MM.1S (cell line): ENCODE data around the gene PSKH1.

ENCODE experiments used
- DNase-seq: peaks from one replicate; pipeline ENCODE4 v3.0.0-alpha.2; 2015
- H2AFZ ChIP-seq: fragments of 300-600 bp; sonication (generic); 2 replicates; pipeline ENCODE4 v1.6.0; 2016; ENCODE audit warnings: antibody characterized with exemption, low read length
- H3F3A ChIP-seq: fragments of 300-600 bp; sonication (generic); 2 replicates; pipeline ENCODE4 v1.6.1; 2016; ENCODE audit warnings: mild to moderate bottlenecking, antibody characterized with exemption, low read length, moderate library complexity, mixed read lengths; ENCODE audit not compliant: insufficient read depth
- H3K27ac ChIP-seq: fragments of 300-600 bp; sonication (generic); 2 replicates; pipeline ENCODE4 v1.5.1; 2016; ENCODE audit warnings: mild to moderate bottlenecking, low read length
- H3K27me3 ChIP-seq: fragments of 300-600 bp; sonication (generic); replicated peaks from 2 replicates; pipeline ENCODE4 v1.6.0; 2016; ENCODE audit warnings: low read length; ENCODE audit not compliant: insufficient read depth
- H3K36me3 ChIP-seq: fragments of 300-600 bp; sonication (generic); replicated peaks from 2 replicates; pipeline ENCODE4 v1.6.1; 2016; ENCODE audit warnings: mild to moderate bottlenecking, low read length, mixed read lengths; ENCODE audit not compliant: insufficient read depth
- H3K4me1 ChIP-seq: fragments of 300-600 bp; sonication (generic); 2 replicates; pipeline ENCODE4 v1.6.1; 2016; ENCODE audit warnings: low read length, mixed read lengths
- H3K4me2 ChIP-seq: fragments of 300-600 bp; sonication (generic); 2 replicates; pipeline ENCODE4 v1.6.0; 2016; ENCODE audit warnings: low read depth, low read length
- H3K4me3 ChIP-seq: fragments of 300-600 bp; sonication (generic); 2 replicates; pipeline ENCODE4 v1.5.1; 2016; ENCODE audit warnings: low read length, mixed read lengths
- H3K79me2 ChIP-seq: fragments of 300-600 bp; sonication (generic); 2 replicates; pipeline ENCODE4 v1.6.1; 2016; ENCODE audit warnings: mixed run types, low read length, mixed read lengths
- H3K9ac ChIP-seq: fragments of 300-600 bp; sonication (generic); 2 replicates; pipeline ENCODE4 v1.6.1; 2016; ENCODE audit warnings: low read length, mixed read lengths
- H3K9me2 ChIP-seq: fragments of 300-600 bp; sonication (generic); replicated peaks from 2 replicates; pipeline ENCODE4 v1.6.1; 2016; ENCODE audit warnings: mild to moderate bottlenecking, low read length, mixed read lengths; ENCODE audit not compliant: insufficient read depth
- H3K9me3 ChIP-seq: fragments of 300-600 bp; sonication (generic); replicated peaks from 2 replicates; pipeline ENCODE4 v1.6.1; 2016; ENCODE audit warnings: mild to moderate bottlenecking, low read length, mixed read lengths; ENCODE audit not compliant: insufficient read depth
- H4K20me1 ChIP-seq: fragments of 300-600 bp; sonication (generic); 2 replicates; pipeline ENCODE4 v1.6.1; 2016; ENCODE audit warnings: mild to moderate bottlenecking, low read length, moderate library complexity, mixed read lengths; ENCODE audit not compliant: insufficient read depth
- EZH2 ChIP-seq: fragments of 300-600 bp; sonication (generic); optimal IDR thresholded peaks from 2 replicates; pipeline ENCODE3; 2017; ENCODE audit warnings: low read depth, mild to moderate bottlenecking, antibody characterized with exemption, low read length, mixed read lengths
- EZH2phosphoT487 ChIP-seq: fragments of 300-600 bp; sonication (generic); IDR thresholded peaks from 2 replicates; pipeline ENCODE4 v1.6.1; 2018; ENCODE audit warnings: antibody characterized with exemption, low read length
- TF ChIP-seq, protein P1 (sequence below): fragments of 300-600 bp; sonication (generic); IDR thresholded peaks from 2 replicates; pipeline ENCODE4 v1.5.1; 2016; ENCODE audit warnings: antibody characterized with exemption, low read length, mixed read lengths

PSKH1 gene

DNA sequence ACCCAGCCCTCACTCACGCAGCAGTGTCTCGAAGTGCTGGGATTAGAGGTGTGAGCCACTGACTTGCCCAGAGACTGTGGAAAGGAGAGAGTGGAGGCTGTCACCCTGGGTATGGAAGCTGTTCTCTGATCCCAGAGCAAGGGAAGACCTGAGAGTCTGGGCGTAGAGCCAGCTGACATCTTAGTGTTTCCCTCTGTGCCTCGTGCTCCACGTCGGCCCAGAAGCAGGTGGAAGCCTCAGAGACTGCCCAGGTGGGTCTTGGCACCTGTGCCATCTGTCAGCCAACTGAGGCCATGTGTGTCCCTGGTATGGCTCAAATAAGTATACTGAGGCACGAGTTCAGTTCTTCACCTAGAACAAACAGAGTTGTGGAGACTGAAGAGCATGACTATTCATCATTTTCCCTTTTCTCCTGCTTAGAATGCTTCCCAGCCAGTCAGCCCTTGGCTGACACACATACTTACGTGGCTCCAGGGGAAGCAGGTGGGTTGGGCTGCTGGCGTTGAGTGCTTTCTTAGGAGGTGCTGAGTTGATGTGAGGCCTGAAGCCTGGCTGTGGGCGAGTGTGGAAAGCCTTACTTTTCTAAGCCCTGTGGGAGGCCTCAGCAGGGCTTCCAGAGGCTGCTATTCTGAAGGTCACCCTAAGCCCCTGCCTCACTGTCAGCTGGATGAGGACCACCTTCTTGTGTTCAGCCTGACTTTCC lies 30.5 kb downstream of the PSKH1 start:
- H3K9me3 ChIP-seq: no peaks in the 10 kb centered on the region
- H3K9me2 ChIP-seq: no peaks in the 10 kb centered on the region
- no peak overlapping the region for H3K4me3 ChIP-seq
- H3K9ac ChIP-seq: no peak overlapping the region
- H3K4me2 ChIP-seq: no peak overlapping the region
- TF ChIP-seq EZH2 (no peak), EZH2phosphoT487 (no peak)
- TF ChIP-seq, protein P1, sequence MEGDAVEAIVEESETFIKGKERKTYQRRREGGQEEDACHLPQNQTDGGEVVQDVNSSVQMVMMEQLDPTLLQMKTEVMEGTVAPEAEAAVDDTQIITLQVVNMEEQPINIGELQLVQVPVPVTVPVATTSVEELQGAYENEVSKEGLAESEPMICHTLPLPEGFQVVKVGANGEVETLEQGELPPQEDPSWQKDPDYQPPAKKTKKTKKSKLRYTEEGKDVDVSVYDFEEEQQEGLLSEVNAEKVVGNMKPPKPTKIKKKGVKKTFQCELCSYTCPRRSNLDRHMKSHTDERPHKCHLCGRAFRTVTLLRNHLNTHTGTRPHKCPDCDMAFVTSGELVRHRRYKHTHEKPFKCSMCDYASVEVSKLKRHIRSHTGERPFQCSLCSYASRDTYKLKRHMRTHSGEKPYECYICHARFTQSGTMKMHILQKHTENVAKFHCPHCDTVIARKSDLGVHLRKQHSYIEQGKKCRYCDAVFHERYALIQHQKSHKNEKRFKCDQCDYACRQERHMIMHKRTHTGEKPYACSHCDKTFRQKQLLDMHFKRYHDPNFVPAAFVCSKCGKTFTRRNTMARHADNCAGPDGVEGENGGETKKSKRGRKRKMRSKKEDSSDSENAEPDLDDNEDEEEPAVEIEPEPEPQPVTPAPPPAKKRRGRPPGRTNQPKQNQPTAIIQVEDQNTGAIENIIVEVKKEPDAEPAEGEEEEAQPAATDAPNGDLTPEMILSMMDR: no peak
- H3F3A ChIP-seq: no peaks in the 10 kb centered on the region
- no peak for DNase-seq
- H3K27me3 ChIP-seq: no peaks in the 10 kb centered on the region
- no peaks in the 10 kb centered on the region for H3K36me3 ChIP-seq
- H2AFZ ChIP-seq: no peak overlapping the region
- H4K20me1 ChIP-seq: no peaks in the 10 kb centered on the region
- no peaks in the 10 kb centered on the region for H3K4me1 ChIP-seq
- peaks cover 7% of the 10 kb centered on the region for H3K79me2 ChIP-seq
- H3K27ac ChIP-seq: no peak overlapping the region

GRCh38 chr16:67924140-67924906 lies 31.3 kb downstream of the PSKH1 start:
- no peak for TF ChIP-seq EZH2phosphoT487
- TF ChIP-seq EZH2: no peak
- TF ChIP-seq, protein P1: no peak
- Histone ChIP-seq H3K4me1 (no peaks in the 10 kb centered on the region), H3K9ac (no peak overlapping the region), H3K4me3 (no peak overlapping the region), H2AFZ (no peak overlapping the region), H3K79me2 (peaks cover 5% of the 10 kb centered on the region), H3K27me3 (no peaks in the 10 kb centered on the region), H3K9me2 (no peaks in the 10 kb centered on the region), H3K27ac (no peak overlapping the region), H3K36me3 (no peaks in the 10 kb centered on the region), H4K20me1 (no peaks in the 10 kb centered on the region), H3K4me2 (no peak overlapping the region), H3K9me3 (no peaks in the 10 kb centered on the region), H3F3A (no peaks in the 10 kb centered on the region)
- DNase-seq: no peak

DNA sequence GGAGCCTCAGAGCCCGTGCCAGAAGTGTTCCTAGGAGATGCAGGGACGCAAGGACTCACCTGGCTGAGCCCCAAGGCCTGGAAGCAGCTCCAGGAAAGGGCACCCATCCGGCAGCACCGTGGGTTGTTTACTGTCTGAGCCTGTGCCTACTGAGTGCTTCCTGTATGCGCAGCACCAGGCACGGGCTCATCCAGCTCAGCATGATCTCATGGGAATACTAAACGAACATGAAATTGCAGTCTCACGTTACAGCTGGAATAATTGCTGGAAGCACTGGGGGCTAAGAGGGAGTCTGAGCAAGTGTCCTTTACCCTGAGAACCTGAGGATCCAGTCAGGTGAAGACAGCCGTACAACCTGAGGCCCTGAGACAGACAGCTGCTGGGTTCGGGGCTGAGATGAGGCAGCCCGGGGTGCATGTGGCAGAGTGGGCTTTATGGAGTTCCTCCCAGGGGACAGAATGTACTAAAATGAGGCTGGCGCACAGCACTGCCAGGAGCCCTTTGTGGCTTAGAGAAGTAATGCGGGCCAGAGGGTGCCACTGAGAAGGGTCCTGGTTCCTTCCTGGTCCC lies 33.2 kb downstream of the PSKH1 start:
- H3K9me2 ChIP-seq: no peaks in the 10 kb centered on the region
- H3K36me3 ChIP-seq: no peaks in the 10 kb centered on the region
- TF ChIP-seq, protein P1: peak; percentile 4; the same call in 1 of the 2 replicates
- TF ChIP-seq EZH2phosphoT487 (no peak), EZH2 (no peak)
- no peaks in the 10 kb centered on the region for H4K20me1 ChIP-seq
- DNase-seq: no peak
- H3K4me3 ChIP-seq: no peak overlapping the region
- no peaks in the 10 kb centered on the region for H3K79me2 ChIP-seq
- H3K9ac ChIP-seq: no peak overlapping the region
- H3K27ac ChIP-seq: no peak overlapping the region
- no peaks in the 10 kb centered on the region for H3K9me3 ChIP-seq
- H3F3A ChIP-seq: no peaks in the 10 kb centered on the region
- H3K27me3 ChIP-seq: no peaks in the 10 kb centered on the region
- H3K4me2 ChIP-seq: no peak overlapping the region
- H2AFZ ChIP-seq: no peak overlapping the region
- no peaks in the 10 kb centered on the region for H3K4me1 ChIP-seq
